Measurements from ENCODE around the gene ACTL8. TPM values are rescaled to one million over a fixed set of nuclear protein-coding genes. Genes with fewer than 3 reads are reported as not detected.

Gene ACTL8
- total and polyA plus RNA-seq, 12 donors: not detected

GRCh38 chr1:17773591-17774326 is 18.6 kb downstream of the ACTL8 start:
- no peak overlapping the region for H3K27ac ChIP-seq
- no peaks in the 10 kb centered on the region for H3K36me3 ChIP-seq
- WGBS, 2 donors: 70 to 73% methylated on average over 16 of the region's 16 CpGs
- no peak for TF ChIP-seq CTCF (IDR thresholded peaks at IDR 0.05)
- peaks cover 0 to 56% (median 14%) of the 10 kb centered on the region in 7 donors for H3K27me3 ChIP-seq
- peaks cover 0 to 7% (median 0%) of the 10 kb centered on the region in 9 donors for H3K4me1 ChIP-seq
- ATAC-seq (no peak), DNase-seq (no peak)
- H3K9me3 ChIP-seq: no peaks in the 10 kb centered on the region
- H3K4me3 ChIP-seq: no peak overlapping the region
- intact Hi-C loops (cut with DNase I): no loop called here

GRCh38 chr1:17774452-17774851 is 19.3 kb downstream of the ACTL8 start:
- 77 to 83% methylated on average over 6 of the region's 6 CpGs for WGBS, 2 donors
- no peaks in the 10 kb centered on the region for H3K9me3 ChIP-seq
- no peak overlapping the region for H3K27ac ChIP-seq
- H3K27me3 ChIP-seq: peaks cover 0 to 58% (median 14%) of the 10 kb centered on the region in 7 donors
- ATAC-seq: no peak
- H3K4me1 ChIP-seq: peaks cover 0 to 4% (median 0%) of the 10 kb centered on the region in 9 donors
- TF ChIP-seq CTCF (IDR thresholded peaks at IDR 0.05): no peak
- no peaks in the 10 kb centered on the region for H3K36me3 ChIP-seq
- no peak overlapping the region for H3K4me3 ChIP-seq
- intact Hi-C loops (cut with DNase I): no loop called here
- no peak for DNase-seq

GRCh38 chr1:17775796-17776195 is 20.7 kb downstream of the ACTL8 start:
- ATAC-seq (no peak), DNase-seq (no peak)
- Histone ChIP-seq H3K4me1 (no peaks in the 10 kb centered on the region), H3K9me3 (no peaks in the 10 kb centered on the region), H3K36me3 (no peaks in the 10 kb centered on the region), H3K4me3 (no peak overlapping the region), H3K27ac (no peak overlapping the region), H3K27me3 (peaks cover 0 to 58% (median 15%) of the 10 kb centered on the region in 7 donors)
- intact Hi-C loops (cut with DNase I): no loop called here
- no peak for TF ChIP-seq CTCF (IDR thresholded peaks at IDR 0.05)
- WGBS, 2 donors: 94 to 98% methylated on average over 2 of the region's 2 CpGs

- intact Hi-C loops (cut with DNase I): no loop called here
- no peaks in the 10 kb centered on the region for H3K9me3 ChIP-seq
- WGBS, 2 donors: 51 to 52% methylated on average over 11 of the region's 11 CpGs
- no peak overlapping the region for H3K4me3 ChIP-seq
- ATAC-seq: no peak
- H3K4me1 ChIP-seq: no peaks in the 10 kb centered on the region
- no peaks in the 10 kb centered on the region for H3K36me3 ChIP-seq
- DNase-seq: no peak
- no peak for TF ChIP-seq CTCF (IDR thresholded peaks at IDR 0.05)
- no peak overlapping the region for H3K27ac ChIP-seq
- H3K27me3 ChIP-seq: peaks cover 0 to 55% (median 15%) of the 10 kb centered on the region in 7 donors
These were observed 21.3 kb downstream of the ACTL8 start for GRCh38 chr1:17776426-17776825.

Data from heart right ventricle (tissue), 16 donors.